Panc1 (cell line): ENCODE data around the gene SUPT20HL1. TPM values are rescaled to one million over a fixed set of nuclear protein-coding genes. Genes with fewer than 3 reads are reported as not detected.

Source experiments
- ATAC-seq: fragments of 200-7000 bp; cut with Tn5 transposase; 2 replicates; pipeline ENCODE4 v1.9.1; 2020; ENCODE audit warnings: mild to moderate bottlenecking, moderate library complexity
- BruUV-seq: library from RNA; stranded (reverse); fragments of 400-500 nt; replicated peaks from 2 replicates; lab custom pipeline; 2021; lab: Mats Ljungman, UMichigan
- CTCF ChIA-PET: fragments of 300-600 bp; sonication (Branson Sonifier 250); formaldehyde crosslinking; loops from one replicate; lab custom pipeline; 2022; ENCODE audit warnings: antibody characterized with exemption; lab: Charles Lee
- POLR2A ChIA-PET: fragments of 300-600 bp; sonication (Branson Sonifier 250); formaldehyde crosslinking; loops from one replicate; lab custom pipeline; 2022; ENCODE audit warnings: antibody characterized with exemption; lab: Charles Lee
- DNase-seq: peaks from one replicate; pipeline ENCODE4 v3.0.0-alpha.2; 2010; ENCODE audit warnings: low read depth, low spot score
- H3K27ac ChIP-seq: 2 replicates; pipeline ENCODE4 v1.5.1; 2011; ENCODE audit warnings: mild to moderate bottlenecking, low read length, inconsistent platforms
- H3K27me3 ChIP-seq: fragments of 200-500 bp; sonication (Bioruptor generic); 2 replicates; pipeline ENCODE4 v1.6.0; 2014; ENCODE audit warnings: low read length, inconsistent platforms; ENCODE audit not compliant: control insufficient read depth, insufficient read depth
- H3K36me3 ChIP-seq: fragments of 200-500 bp; sonication (Bioruptor generic); 2 replicates; pipeline ENCODE4 v1.5.1; 2014; ENCODE audit warnings: inconsistent platforms, mild to moderate bottlenecking, low read length, moderate library complexity; ENCODE audit not compliant: control insufficient read depth, insufficient read depth
- H3K4me1 ChIP-seq: 2 replicates; pipeline ENCODE4 v1.5.1; 2011; ENCODE audit warnings: inconsistent platforms, mild to moderate bottlenecking, low read length, moderate library complexity; ENCODE audit not compliant: control insufficient read depth, insufficient read depth
- H3K4me3 ChIP-seq, 2 experiments: 2 replicates each; pipeline ENCODE4 v1.5.1; 2011 to 2012; ENCODE audit warnings: low read depth in 2 of 2, low read length in 2 of 2, mild to moderate bottlenecking in 2 of 2, inconsistent platforms in 1 of 2, moderate library complexity in 1 of 2
- H3K9me3 ChIP-seq: fragments of 200-500 bp; sonication (Bioruptor generic); 2 replicates; pipeline ENCODE4 v1.5.1; 2014; ENCODE audit warnings: low read depth, mild to moderate bottlenecking, inconsistent platforms, low read length, moderate library complexity; ENCODE audit not compliant: control insufficient read depth, insufficient read depth
- POLR2AphosphoS5 ChIP-seq: IDR thresholded peaks from 2 replicates; pipeline ENCODE4 v1.6.1; 2012; ENCODE audit warnings: mild to moderate bottlenecking, low read depth, low read length, moderate library complexity
- SIN3A ChIP-seq: IDR thresholded peaks from 2 replicates; pipeline ENCODE4 v1.6.1; 2012; ENCODE audit warnings: low read depth, mild to moderate bottlenecking, low read length, moderate library complexity, borderline replicate concordance; ENCODE audit not compliant: insufficient read depth
- TCF7L2 ChIP-seq: IDR thresholded peaks from 2 replicates; pipeline ENCODE4 v1.6.1; 2011; ENCODE audit warnings: mild to moderate bottlenecking, low read depth, low read length, inconsistent platforms
- in situ Hi-C: cut with HindIII; loops from 2 replicates; pipeline ENCODE4 v1.10.0; 2016; ENCODE audit warnings: low sequenced_read_pairs, low pct_unique_long_range_greater_than_20kb
- intact Hi-C: fragments of 100-400 bp; cut with micrococcal nuclease; formaldehyde crosslinking; loops from one replicate; pipeline ENCODE4 v1.10.0; 2022; ENCODE audit not compliant: unreplicated experiment
- total RNA-seq: library from RNA; stranded (reverse); gene quantifications from one replicate; pipeline ENCODE4 v1.2.1, GENCODE V29; 2021; ENCODE audit not compliant: unreplicated experiment
- TF ChIP-seq, protein P1 (sequence below): fragments of 450-650 bp; IDR thresholded peaks from 2 replicates; pipeline ENCODE4 v1.5.1; 2017; ENCODE audit warnings: mild to moderate bottlenecking
- TF ChIP-seq, protein P2 (sequence below), 2 experiments: IDR thresholded peaks; 2 replicates each; pipeline ENCODE4 v1.6.1; 2011 to 2012; ENCODE audit warnings: low read depth in 2 of 2, control low read depth in 1 of 2, low read length in 1 of 2, mild to moderate bottlenecking in 1 of 2, moderate library complexity in 1 of 2; ENCODE audit not compliant: insufficient read depth in 1 of 2

SUPT20HL1 gene
- total RNA-seq, 1 experiment from 2014 or later, result not detected

DNA sequence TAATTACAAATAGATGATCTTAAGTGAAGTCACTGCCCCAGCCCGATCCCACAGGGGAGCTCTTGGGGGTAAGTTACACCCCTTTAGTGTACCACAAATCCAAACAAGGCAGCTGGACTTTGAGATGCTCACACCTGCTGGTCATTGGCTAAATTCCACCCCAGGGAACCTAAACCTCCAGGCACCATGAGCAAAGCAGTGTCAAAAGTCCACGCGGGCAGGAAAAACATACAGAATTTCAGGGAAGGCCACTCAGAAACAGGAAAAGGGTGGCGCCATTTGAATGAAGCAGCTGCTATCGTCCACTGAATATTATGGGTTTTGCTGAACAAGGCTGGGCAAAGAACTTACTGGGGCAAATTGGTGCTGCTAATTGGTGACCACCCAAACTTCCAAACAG is 30.9 kb downstream of the SUPT20HL1 start:
- no TSS peak for BruUV-seq
- ATAC-seq, result no peak
- H3K27me3 ChIP-seq, result no peaks in the 10 kb centered on the region
- TF ChIP-seq, protein P1, sequence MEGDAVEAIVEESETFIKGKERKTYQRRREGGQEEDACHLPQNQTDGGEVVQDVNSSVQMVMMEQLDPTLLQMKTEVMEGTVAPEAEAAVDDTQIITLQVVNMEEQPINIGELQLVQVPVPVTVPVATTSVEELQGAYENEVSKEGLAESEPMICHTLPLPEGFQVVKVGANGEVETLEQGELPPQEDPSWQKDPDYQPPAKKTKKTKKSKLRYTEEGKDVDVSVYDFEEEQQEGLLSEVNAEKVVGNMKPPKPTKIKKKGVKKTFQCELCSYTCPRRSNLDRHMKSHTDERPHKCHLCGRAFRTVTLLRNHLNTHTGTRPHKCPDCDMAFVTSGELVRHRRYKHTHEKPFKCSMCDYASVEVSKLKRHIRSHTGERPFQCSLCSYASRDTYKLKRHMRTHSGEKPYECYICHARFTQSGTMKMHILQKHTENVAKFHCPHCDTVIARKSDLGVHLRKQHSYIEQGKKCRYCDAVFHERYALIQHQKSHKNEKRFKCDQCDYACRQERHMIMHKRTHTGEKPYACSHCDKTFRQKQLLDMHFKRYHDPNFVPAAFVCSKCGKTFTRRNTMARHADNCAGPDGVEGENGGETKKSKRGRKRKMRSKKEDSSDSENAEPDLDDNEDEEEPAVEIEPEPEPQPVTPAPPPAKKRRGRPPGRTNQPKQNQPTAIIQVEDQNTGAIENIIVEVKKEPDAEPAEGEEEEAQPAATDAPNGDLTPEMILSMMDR, result no peak
- TF ChIP-seq, protein P2, sequence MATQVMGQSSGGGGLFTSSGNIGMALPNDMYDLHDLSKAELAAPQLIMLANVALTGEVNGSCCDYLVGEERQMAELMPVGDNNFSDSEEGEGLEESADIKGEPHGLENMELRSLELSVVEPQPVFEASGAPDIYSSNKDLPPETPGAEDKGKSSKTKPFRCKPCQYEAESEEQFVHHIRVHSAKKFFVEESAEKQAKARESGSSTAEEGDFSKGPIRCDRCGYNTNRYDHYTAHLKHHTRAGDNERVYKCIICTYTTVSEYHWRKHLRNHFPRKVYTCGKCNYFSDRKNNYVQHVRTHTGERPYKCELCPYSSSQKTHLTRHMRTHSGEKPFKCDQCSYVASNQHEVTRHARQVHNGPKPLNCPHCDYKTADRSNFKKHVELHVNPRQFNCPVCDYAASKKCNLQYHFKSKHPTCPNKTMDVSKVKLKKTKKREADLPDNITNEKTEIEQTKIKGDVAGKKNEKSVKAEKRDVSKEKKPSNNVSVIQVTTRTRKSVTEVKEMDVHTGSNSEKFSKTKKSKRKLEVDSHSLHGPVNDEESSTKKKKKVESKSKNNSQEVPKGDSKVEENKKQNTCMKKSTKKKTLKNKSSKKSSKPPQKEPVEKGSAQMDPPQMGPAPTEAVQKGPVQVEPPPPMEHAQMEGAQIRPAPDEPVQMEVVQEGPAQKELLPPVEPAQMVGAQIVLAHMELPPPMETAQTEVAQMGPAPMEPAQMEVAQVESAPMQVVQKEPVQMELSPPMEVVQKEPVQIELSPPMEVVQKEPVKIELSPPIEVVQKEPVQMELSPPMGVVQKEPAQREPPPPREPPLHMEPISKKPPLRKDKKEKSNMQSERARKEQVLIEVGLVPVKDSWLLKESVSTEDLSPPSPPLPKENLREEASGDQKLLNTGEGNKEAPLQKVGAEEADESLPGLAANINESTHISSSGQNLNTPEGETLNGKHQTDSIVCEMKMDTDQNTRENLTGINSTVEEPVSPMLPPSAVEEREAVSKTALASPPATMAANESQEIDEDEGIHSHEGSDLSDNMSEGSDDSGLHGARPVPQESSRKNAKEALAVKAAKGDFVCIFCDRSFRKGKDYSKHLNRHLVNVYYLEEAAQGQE (IDR thresholded peaks at IDR 0.05; ENCODE audit: insufficient read depth in 1 of 2, low read depth in 2 of 2, low read length in 1 of 2), result no peak
- no peak for TF ChIP-seq POLR2AphosphoS5
- TF ChIP-seq TCF7L2, result no peak
- TF ChIP-seq SIN3A, result no peak
- ChIA-PET POLR2A (no interaction called here), CTCF (no interaction called here)
- no peak overlapping the region for H3K27ac ChIP-seq
- DNase-seq, result no peak
- no peak overlapping the region for H3K4me3 ChIP-seq
- H3K4me1 ChIP-seq, result no peaks in the 10 kb centered on the region
- intact Hi-C loops, result no loop called here
- no peaks in the 10 kb centered on the region for H3K36me3 ChIP-seq
- in situ Hi-C loops, result no loop called here
- no peaks in the 10 kb centered on the region for H3K9me3 ChIP-seq

DNA sequence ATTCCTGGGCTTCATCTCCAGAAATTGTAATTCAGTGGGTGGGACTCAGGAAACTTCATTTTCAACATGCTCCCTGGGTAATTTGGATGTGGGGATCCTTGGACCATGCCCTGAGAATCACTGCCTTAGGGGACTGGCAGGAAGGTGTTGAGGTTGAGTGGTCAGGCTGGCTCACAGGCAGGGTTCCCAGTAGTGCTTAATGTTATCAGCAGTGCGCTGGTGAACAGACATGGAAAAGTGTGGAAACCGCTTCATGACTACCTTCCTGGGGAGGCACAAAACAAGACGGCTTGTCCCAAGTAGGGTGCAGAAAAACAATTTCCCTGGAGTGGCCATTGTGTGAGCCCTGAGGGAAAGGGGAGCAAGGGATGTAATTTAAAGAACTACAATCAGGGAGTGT is 31.4 kb downstream of the SUPT20HL1 start:
- TF ChIP-seq SIN3A (no peak), POLR2AphosphoS5 (no peak), TCF7L2 (no peak)
- TF ChIP-seq, protein P1, result no peak
- TF ChIP-seq, protein P2 (IDR thresholded peaks at IDR 0.05; ENCODE audit: insufficient read depth in 1 of 2, low read depth in 2 of 2, low read length in 1 of 2), result no peak
- DNase-seq (no peak), ATAC-seq (no peak)
- no peaks in the 10 kb centered on the region for H3K36me3 ChIP-seq
- intact Hi-C loops (no loop called here), in situ Hi-C loops (no loop called here)
- H3K4me1 ChIP-seq, result no peaks in the 10 kb centered on the region
- no peak overlapping the region for H3K27ac ChIP-seq
- H3K9me3 ChIP-seq, result no peaks in the 10 kb centered on the region
- H3K27me3 ChIP-seq, result no peaks in the 10 kb centered on the region
- BruUV-seq, result no TSS peak
- ChIA-PET CTCF (no interaction called here), POLR2A (no interaction called here)
- H3K4me3 ChIP-seq, result no peak overlapping the region
